ENCODE measurements around the gene AHNAK2.
"Not testable (repeated sequence)": the region's sequence is repeated elsewhere in the genome, so short reads cannot be mapped to it uniquely, and the experiment has no call there.

AHNAK2 gene

DNA sequence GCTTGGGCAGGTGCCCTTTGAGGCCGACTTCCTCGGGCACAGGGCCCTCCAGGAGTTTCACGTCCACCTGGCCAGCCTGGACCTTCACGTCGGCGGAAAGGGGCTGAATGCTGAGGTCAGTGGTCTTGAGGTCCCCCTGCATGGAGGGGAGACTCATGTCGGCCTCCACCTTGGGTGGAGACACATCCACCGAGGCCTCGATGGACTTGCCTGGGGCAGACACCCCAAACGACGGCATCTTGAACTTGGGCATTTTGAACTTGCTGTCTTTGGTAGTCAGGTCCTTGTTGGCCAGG, 29.5 kb downstream of the AHNAK2 start:
- H3K4me3 ChIP-seq (ENCODE audit: low read depth in 1 of 2, low read length in 1 of 2) = no peak overlapping the region
- H3K27me3 ChIP-seq = no peaks in the 10 kb centered on the region
- TF ChIP-seq, protein P1, sequence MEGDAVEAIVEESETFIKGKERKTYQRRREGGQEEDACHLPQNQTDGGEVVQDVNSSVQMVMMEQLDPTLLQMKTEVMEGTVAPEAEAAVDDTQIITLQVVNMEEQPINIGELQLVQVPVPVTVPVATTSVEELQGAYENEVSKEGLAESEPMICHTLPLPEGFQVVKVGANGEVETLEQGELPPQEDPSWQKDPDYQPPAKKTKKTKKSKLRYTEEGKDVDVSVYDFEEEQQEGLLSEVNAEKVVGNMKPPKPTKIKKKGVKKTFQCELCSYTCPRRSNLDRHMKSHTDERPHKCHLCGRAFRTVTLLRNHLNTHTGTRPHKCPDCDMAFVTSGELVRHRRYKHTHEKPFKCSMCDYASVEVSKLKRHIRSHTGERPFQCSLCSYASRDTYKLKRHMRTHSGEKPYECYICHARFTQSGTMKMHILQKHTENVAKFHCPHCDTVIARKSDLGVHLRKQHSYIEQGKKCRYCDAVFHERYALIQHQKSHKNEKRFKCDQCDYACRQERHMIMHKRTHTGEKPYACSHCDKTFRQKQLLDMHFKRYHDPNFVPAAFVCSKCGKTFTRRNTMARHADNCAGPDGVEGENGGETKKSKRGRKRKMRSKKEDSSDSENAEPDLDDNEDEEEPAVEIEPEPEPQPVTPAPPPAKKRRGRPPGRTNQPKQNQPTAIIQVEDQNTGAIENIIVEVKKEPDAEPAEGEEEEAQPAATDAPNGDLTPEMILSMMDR (IDR thresholded peaks at IDR 0.05) = no peak
- H3K9me3 ChIP-seq = no peaks in the 10 kb centered on the region
- no peaks in the 10 kb centered on the region for H3K4me1 ChIP-seq (ENCODE audit: control insufficient read depth in 1 of 2, insufficient read depth in 1 of 2, low read depth in 1 of 2, low read length in 1 of 2)
- H3K27ac ChIP-seq = no peak overlapping the region
- no peaks in the 10 kb centered on the region for H3K36me3 ChIP-seq

DNA sequence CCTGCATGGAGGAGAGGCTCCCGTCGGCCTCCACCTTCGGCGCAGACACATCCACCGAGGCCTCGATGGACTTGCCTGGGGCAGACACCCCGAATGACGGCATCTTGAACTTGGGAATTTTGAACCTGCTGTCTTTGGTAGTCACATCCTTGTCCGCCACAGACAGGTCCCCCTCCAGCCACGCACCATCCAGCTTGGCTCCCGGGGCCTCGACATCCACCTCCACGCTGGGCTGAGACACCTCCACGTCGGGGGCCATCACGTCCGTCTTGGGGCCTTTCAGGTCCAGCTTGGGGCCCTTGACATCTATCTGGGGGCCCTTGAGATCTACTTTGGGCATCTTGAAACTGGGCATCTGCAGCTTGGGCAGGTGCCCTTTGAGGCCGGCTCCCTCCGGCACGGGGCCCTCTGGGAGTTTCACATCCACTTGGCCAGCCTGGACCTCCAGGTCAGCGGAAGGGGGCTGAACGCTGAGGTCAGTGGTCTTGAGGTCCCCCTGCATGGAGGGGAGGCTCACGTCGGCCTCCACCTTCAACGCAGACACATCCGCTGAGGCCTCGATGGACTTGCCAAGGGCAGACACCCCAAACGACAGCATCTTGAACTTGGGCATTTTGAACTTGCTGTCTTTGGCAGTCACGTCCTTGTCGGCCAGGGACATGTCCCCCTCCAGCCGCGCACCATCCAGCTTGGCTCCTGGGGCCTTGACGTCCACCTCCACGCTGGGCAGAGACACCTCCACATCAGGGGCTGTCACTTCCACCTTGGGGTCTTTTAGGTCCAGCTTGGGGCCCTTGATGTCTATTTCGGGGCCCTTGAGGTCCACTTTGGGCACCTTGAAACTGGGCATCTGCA, 30.1 kb downstream of the AHNAK2 start:
- not testable (repeated sequence) for H3K4me1 ChIP-seq (ENCODE audit: control insufficient read depth in 1 of 2, insufficient read depth in 1 of 2, low read depth in 1 of 2, low read length in 1 of 2); H3K27ac ChIP-seq; H3K27me3 ChIP-seq; H3K4me3 ChIP-seq (ENCODE audit: low read depth in 1 of 2, low read length in 1 of 2); H3K9me3 ChIP-seq; H3K36me3 ChIP-seq

DNA sequence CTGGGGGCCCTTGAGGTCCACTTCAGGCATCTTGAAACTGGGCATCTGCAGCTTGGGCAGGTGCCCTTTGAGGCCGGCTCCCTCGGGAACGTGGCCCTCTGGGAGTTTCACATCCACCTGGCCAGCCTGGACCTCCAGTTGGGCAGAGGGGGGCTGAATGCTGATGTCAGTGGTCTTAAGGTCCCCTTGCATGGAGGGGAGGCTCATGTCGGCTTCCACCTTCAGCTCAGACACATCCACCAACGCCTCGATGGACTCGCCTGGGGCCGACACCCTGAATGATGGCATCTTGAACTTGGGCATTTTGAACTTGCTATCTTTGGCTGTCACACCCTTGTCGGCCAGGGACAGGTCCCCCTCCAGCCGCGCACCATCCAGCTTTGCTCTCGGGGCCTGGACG, 31.0 kb downstream of the AHNAK2 start:
- H3K4me3 ChIP-seq (ENCODE audit: low read depth in 1 of 2, low read length in 1 of 2); H3K4me1 ChIP-seq (ENCODE audit: control insufficient read depth in 1 of 2, insufficient read depth in 1 of 2, low read depth in 1 of 2, low read length in 1 of 2); H3K9me3 ChIP-seq; H3K27ac ChIP-seq; H3K36me3 ChIP-seq; H3K27me3 ChIP-seq: not testable (repeated sequence)

DNA sequence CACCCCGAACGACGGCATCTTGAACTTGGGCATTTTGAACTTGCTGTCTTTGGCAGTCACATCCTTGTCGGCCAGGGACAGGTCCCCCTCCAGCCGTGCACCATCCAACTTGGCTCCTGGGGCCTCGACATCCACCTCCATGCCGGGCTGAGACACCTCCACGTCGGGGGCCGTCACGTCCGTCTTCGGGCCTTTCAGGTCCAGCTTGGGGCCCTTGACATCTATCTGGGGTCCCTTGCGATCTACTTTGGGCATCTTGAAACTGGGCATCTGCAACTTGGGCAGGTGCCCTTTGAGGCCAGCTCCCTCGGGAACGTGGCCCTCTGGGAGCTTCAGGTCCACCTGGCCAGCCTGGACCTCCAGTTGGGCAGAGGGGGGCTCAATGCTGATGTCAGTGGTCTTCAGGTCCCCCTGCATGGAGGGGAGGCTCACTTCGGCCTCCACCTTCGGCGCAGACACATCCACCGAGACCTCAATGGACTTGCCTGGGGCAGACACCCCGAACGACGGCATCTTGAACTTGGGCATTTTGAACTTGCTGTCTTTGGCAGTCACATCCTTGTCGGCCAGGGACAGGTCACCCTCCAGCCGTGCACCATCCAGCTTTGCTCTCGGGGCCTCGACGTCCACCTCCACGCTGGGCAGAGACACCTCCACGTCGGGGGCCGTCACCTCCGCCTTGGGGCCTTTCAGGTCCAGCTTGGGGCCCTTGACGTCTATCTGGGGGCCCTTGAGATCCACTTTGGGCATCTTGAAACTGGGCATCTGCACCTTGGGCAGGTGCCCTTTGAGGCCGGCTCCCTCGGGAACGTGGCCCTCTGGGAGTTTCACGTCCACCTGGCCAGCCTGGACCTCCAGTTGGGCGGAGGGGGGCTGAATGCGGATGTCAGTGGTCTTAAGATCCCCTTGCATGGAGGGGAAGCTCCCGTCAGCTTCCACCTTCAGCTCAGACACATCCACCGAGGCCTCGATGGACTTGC, 31.9 kb downstream of the AHNAK2 start:
- H3K9me3 ChIP-seq; H3K27ac ChIP-seq; H3K36me3 ChIP-seq; H3K4me3 ChIP-seq (ENCODE audit: low read depth in 1 of 2, low read length in 1 of 2); H3K27me3 ChIP-seq; H3K4me1 ChIP-seq (ENCODE audit: control insufficient read depth in 1 of 2, insufficient read depth in 1 of 2, low read depth in 1 of 2, low read length in 1 of 2): not testable (repeated sequence)

DNA sequence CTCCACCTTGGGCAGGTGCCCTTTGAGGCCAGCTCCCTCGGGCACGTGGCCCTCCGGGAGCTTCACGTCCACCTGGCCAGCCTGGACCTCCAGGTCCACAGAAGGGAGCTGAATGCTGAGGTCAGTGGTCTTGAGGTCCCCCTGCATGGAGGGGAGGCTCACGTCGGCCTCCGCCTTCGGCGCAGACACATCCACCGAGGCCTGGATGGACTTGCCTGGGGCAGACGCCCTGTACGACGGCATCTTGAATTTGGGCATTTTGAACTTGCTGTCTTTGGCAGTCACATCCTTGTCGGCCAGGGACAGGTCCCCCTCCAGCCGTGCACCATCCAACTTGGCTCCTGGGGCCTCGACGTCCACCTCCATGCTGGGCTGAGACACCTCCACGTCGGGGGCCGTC, 32.9 kb downstream of the AHNAK2 start:
- H3K27me3 ChIP-seq; H3K4me1 ChIP-seq (ENCODE audit: control insufficient read depth in 1 of 2, insufficient read depth in 1 of 2, low read depth in 1 of 2, low read length in 1 of 2); H3K36me3 ChIP-seq; H3K27ac ChIP-seq; H3K4me3 ChIP-seq (ENCODE audit: low read depth in 1 of 2, low read length in 1 of 2); H3K9me3 ChIP-seq: not testable (repeated sequence)

DNA sequence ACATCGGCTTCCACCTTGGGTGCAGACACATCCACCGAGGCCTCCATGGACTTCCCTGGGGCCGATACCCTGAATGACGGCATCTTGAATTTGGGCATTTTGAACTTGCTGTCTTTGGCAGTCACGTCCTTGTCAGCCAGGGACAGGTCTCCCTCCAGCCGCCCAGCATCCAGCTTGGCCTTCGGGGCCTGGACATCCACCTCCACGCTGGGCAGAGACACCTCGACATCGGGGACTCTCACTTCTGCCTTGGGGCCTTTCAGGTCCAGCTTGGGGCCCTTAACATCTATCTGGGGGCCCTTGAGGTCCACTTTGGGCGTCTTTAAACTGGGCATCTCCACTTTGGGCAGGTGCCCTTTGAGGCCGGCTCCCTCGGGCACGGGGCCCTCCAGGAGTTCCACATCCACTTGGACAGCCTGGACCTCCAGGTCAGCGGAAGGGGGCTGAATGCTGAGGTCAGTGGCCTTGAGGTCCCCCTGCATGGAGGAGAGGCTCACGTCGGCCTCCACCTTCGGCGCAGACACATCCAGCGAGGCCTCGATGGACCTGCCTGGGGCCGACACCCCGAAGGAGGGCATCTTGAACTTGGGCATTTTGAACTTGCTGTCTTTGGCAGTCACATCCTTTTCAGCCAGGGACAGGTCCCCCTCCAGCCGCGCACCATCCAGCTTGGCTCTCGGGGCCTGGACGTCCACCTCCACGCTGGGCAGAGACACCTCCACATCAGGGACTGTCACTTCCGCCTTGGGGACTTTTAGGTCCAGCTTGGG, 33.6 kb downstream of the AHNAK2 start:
- H3K27me3 ChIP-seq; H3K36me3 ChIP-seq; H3K9me3 ChIP-seq; H3K4me3 ChIP-seq (ENCODE audit: low read depth in 1 of 2, low read length in 1 of 2); H3K4me1 ChIP-seq (ENCODE audit: control insufficient read depth in 1 of 2, insufficient read depth in 1 of 2, low read depth in 1 of 2, low read length in 1 of 2); H3K27ac ChIP-seq: not testable (repeated sequence)

DNA sequence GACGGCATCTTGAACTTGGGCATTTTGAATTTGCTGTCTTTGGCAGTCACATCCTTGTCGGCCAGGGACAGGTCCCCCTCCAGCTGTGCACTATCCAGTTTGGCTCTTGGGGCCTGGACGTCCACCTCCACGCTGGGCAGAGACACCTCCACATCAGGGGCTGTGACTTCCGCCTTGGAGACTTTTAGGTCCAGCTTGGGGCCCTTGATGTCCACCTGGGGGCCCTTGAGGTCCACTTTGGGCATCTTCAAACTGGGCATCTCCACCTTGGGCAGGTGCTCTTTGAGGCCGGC, 34.2 kb downstream of the AHNAK2 start:
- not testable (repeated sequence) for H3K9me3 ChIP-seq; H3K4me1 ChIP-seq (ENCODE audit: control insufficient read depth in 1 of 2, insufficient read depth in 1 of 2, low read depth in 1 of 2, low read length in 1 of 2); H3K27ac ChIP-seq; H3K4me3 ChIP-seq (ENCODE audit: low read depth in 1 of 2, low read length in 1 of 2); H3K36me3 ChIP-seq
- peaks cover 16% of the 10 kb centered on the region for H3K27me3 ChIP-seq

DNA sequence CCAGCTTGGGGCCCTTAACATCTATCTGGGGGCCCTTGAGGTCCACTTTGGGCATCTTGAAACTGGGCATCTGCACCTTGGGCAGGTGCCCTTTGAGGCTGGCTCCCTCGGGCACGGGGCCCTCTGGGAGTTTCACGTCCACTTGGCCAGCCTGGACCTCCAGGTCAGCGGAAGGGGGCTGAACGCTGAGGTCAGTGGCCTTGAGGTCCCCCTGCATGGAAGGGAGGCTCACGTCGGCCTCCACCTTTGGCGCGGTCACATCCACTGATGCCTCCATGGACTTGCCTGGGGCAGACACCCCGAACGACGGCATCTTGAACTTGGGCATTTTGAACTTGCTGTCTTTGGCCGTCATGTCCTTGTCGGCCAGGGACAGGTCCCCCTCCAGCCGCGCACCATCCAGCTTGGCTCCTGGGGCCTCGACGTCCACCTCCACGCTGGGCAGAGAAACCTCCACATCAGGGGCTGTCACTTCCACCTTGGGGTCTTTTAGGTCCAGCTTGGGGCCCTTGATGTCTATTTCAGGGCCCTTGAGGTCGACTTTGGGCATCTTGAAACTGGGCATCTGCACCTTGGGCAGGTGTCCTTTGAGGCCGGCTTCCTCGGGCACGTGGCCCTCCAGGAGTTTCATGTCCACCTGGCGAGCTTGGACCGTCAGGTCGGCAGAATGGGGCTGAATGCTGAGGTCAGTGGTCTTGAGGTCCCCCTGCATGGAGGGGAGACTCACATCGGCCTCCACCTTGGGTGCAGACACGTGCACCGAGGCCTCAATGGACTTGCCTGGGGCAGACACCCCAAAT, 34.8 kb downstream of the AHNAK2 start:
- not testable (repeated sequence) for H3K4me3 ChIP-seq (ENCODE audit: low read depth in 1 of 2, low read length in 1 of 2); H3K36me3 ChIP-seq; H3K27ac ChIP-seq; H3K4me1 ChIP-seq (ENCODE audit: control insufficient read depth in 1 of 2, insufficient read depth in 1 of 2, low read depth in 1 of 2, low read length in 1 of 2); H3K9me3 ChIP-seq
- peaks cover 22% of the 10 kb centered on the region for H3K27me3 ChIP-seq
